ENCODE measurements around the gene HDLBP. TPM values are rescaled to one million over a fixed set of nuclear protein-coding genes. Genes with fewer than 3 reads are reported as not detected.
"Not testable (repeated sequence)": the region's sequence is repeated elsewhere in the genome, so short reads cannot be mapped to it uniquely, and the experiment has no call there.

HDLBP gene
- total RNA-seq, 2 experiments from 2014 or later, result 259 to 348 TPM

DNA sequence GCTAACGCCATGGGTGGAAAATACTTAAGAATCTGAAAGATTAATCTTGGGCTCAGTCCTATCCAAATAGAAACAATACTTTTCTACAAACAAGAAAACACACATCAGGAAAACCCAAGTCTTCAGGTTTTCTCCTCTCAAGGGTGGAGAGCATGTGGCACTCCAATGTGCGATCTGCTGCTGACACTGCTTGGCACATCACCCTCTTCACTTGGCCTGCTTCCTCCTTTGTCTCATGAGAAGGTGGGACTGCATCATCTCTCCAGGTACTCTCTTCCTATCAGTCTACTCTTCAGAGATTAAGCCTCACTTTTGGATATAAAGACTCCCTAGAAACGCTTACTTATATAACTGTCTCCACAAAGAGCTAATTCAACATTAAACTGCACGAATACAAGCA is 26.4 kb downstream of the HDLBP start:
- Mint-ChIP-seq H3K9me3 (ENCODE audit: low read depth) (no peaks in the 10 kb centered on the region), H3K36me3 (ENCODE audit: low read depth) (peaks cover 13% of the 10 kb centered on the region), H3K4me1 (peaks cover 49% of the 10 kb centered on the region), H3K27ac (no peak overlapping the region), H3K27me3 (no peaks in the 10 kb centered on the region), H3K4me3 (no peak overlapping the region)
- no peak for DNase-seq
- no peak for ATAC-seq
- intact Hi-C loops (cut with DNase I, micrococcal nuclease), result no loop called here
- ChIA-PET CTCF (interaction anchor here (0.6 to 1.4 kb wide), 2 partner anchors 23 to 404 kb away, joined by 3 read pairs; no protein-coding TSS in a partner anchor), POLR2A (interaction anchor here (0.6 kb wide), 1 partner anchor 353 kb away, joined by 3 read pairs; no protein-coding TSS in a partner anchor)

DNA sequence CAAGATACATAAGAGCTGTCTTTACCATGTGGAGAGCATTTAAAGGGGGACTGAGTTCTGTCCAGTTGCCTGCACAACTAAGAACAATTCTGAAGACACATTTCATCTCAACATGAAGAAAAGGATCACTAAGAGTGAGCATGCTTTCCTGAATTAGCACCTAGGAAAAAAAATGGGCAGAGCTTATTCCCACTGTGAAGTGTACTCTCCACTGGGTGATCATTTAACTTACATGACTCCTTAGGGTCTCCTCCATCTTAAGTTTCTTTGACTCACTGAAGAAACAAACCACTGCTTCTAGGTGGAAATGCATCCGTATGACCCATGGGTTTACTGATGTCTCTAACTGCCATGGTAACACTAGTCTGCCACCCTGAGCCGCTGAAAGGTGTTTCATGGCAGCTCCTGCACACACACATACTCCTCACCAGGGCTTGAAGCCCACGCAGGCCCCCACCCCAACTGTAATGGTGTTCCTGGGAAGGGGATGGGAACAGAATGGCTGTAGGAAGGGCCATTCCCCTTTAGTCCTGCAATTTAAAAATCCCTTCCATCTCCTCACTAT is 27.1 kb downstream of the HDLBP start:
- Mint-ChIP-seq H3K27me3 (no peaks in the 10 kb centered on the region), H3K27ac (no peak overlapping the region), H3K4me1 (peaks cover 51% of the 10 kb centered on the region), H3K9me3 (ENCODE audit: low read depth) (no peaks in the 10 kb centered on the region), H3K4me3 (no peak overlapping the region), H3K36me3 (ENCODE audit: low read depth) (peaks cover 13% of the 10 kb centered on the region)
- POLR2A ChIA-PET, result interaction anchor here (0.6 kb wide), 1 partner anchor 354 kb away, joined by 3 read pairs; no protein-coding TSS in a partner anchor
- CTCF ChIA-PET, result interaction anchor here (1.6 kb wide), 1 partner anchor 30 kb away, joined by 4 read pairs; no protein-coding TSS in a partner anchor
- peak; percentile 16 for ATAC-seq
- intact Hi-C loops (cut with DNase I, micrococcal nuclease), result no loop called here
- no peak for DNase-seq

DNA sequence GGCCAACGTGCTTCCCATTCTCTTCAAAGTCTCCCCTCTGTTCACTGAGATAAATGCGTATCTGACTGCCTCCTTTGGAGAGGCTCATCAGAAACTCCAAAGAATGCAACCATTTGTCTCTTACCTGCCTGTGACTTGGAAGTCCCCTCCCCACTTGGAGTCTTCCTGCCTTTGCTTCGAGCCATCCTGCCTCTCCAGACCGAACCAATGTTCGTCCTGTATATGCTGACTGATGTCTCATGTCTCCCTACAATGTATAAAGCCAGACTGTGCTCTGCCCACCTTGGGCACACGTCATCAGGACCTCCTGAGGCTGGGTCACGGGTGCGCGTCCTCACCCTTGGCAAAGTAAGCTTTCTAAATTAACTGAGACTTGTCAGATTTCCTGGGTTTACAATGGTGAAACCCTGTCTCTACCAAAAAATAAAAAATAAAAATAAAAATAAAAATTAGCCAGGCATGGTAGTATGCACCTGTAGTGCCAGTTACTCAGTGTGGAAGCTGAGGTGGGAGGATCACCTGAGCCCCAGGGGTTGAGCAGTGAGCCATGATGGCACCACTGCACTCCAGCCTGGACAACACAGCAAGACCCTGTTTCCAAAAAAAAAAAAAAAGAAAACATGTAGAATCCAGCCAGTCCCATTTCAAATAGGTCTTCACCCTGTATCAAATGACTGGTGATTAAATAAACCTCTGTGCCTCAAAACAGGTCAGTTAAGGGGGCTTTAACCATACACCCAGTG is 29.0 kb downstream of the HDLBP start:
- intact Hi-C loops (cut with DNase I, micrococcal nuclease), result no loop called here
- CTCF ChIA-PET, result no interaction called here
- no peaks in the 10 kb centered on the region for H3K27me3 Mint-ChIP-seq
- no peaks in the 10 kb centered on the region for H3K9me3 Mint-ChIP-seq (ENCODE audit: low read depth)
- POLR2A ChIA-PET, result no interaction called here
- ATAC-seq (no peak), DNase-seq (no peak)
- peaks cover 13% of the 10 kb centered on the region for H3K36me3 Mint-ChIP-seq (ENCODE audit: low read depth)
- H3K4me3 Mint-ChIP-seq, result no peak overlapping the region
- no peak overlapping the region for H3K27ac Mint-ChIP-seq
- H3K4me1 Mint-ChIP-seq, result peaks cover 46% of the 10 kb centered on the region

GRCh38 chr2:241285596-241285995 is 29.9 kb downstream of the HDLBP start:
- intact Hi-C loops (cut with DNase I, micrococcal nuclease), result no loop called here
- Mint-ChIP-seq H3K27me3 (no peaks in the 10 kb centered on the region), H3K4me3 (no peak overlapping the region), H3K4me1 (peaks cover 39% of the 10 kb centered on the region), H3K36me3 (ENCODE audit: low read depth) (peaks cover 13% of the 10 kb centered on the region), H3K27ac (no peak overlapping the region), H3K9me3 (ENCODE audit: low read depth) (no peaks in the 10 kb centered on the region)
- ATAC-seq, result no peak
- ChIA-PET POLR2A (no interaction called here), CTCF (interaction anchor here (0.6 kb wide), 1 partner anchor 417 kb away, joined by 3 read pairs; no protein-coding TSS in a partner anchor)
- no peak for DNase-seq

DNA sequence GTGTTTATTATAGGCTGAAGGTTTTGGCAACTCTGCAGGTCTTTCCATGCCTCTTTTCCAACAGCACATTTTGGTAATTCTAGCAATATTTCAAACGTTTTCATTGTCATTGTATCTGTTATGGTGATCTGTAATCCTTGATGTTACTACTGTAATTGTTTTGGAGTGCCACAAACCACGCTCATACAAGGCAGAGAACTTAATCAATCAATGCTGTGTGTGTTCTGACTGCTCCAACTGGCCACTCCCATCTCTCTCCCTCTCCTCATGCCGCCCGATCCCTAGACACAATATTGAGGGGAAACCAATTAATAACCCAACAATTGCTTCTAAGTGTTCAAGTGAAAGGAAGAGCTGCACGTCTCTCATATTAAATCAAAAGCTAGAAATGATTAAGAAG is 32.9 kb downstream of the HDLBP start:
- POLR2A ChIA-PET, result interaction anchor here (0.6 to 0.7 kb wide), 2 partner anchors 10 to 202 kb away, joined by 7 to 10 read pairs; no protein-coding TSS in a partner anchor
- Mint-ChIP-seq H3K27ac (no peak overlapping the region), H3K36me3 (ENCODE audit: low read depth) (peaks cover 11% of the 10 kb centered on the region), H3K4me1 (peaks cover 27% of the 10 kb centered on the region), H3K9me3 (ENCODE audit: low read depth) (no peaks in the 10 kb centered on the region), H3K27me3 (no peaks in the 10 kb centered on the region), H3K4me3 (no peak overlapping the region)
- intact Hi-C loops (cut with DNase I, micrococcal nuclease), result no loop called here
- ATAC-seq (no peak), DNase-seq (no peak)
- CTCF ChIA-PET, result interaction anchor here (0.6 kb wide), 1 partner anchor 15 kb away, joined by 3 read pairs; no protein-coding TSS in a partner anchor

GRCh38 chr2:241280291-241280690 is 35.2 kb downstream of the HDLBP start:
- H3K4me1 Mint-ChIP-seq, result peaks cover 27% of the 10 kb centered on the region
- ChIA-PET CTCF (interaction anchor here (1.0 kb wide), 1 partner anchor 78 kb away, joined by 3 read pairs; no protein-coding TSS in a partner anchor), POLR2A (no interaction called here)
- intact Hi-C loops (cut with DNase I, micrococcal nuclease), result no loop called here
- no peaks in the 10 kb centered on the region for H3K27me3 Mint-ChIP-seq
- peaks cover 6% of the 10 kb centered on the region for H3K9me3 Mint-ChIP-seq (ENCODE audit: low read depth)
- ATAC-seq, result no peak
- DNase-seq, result no peak
- no peak overlapping the region for H3K4me3 Mint-ChIP-seq
- no peak overlapping the region for H3K27ac Mint-ChIP-seq
- peaks cover 24% of the 10 kb centered on the region for H3K36me3 Mint-ChIP-seq (ENCODE audit: low read depth)

- Mint-ChIP-seq H3K27ac (no peak overlapping the region), H3K9me3 (ENCODE audit: low read depth) (peaks cover 9% of the 10 kb centered on the region), H3K4me3 (no peak overlapping the region), H3K36me3 (ENCODE audit: low read depth) (peaks cover 27% of the 10 kb centered on the region), H3K4me1 (peaks cover 27% of the 10 kb centered on the region), H3K27me3 (no peaks in the 10 kb centered on the region)
- intact Hi-C loops (cut with DNase I, micrococcal nuclease), result no loop called here
- DNase-seq (no peak), ATAC-seq (no peak)
- POLR2A ChIA-PET, result no interaction called here
- CTCF ChIA-PET, result no interaction called here
These were observed 35.6 kb downstream of the HDLBP start for GRCh38 chr2:241279828-241280227.

- ChIA-PET POLR2A (no interaction called here), CTCF (no interaction called here)
- peaks cover 9% of the 10 kb centered on the region for H3K9me3 Mint-ChIP-seq (ENCODE audit: low read depth)
- peaks cover 27% of the 10 kb centered on the region for H3K4me1 Mint-ChIP-seq
- DNase-seq (no peak), ATAC-seq (no peak)
- H3K27me3 Mint-ChIP-seq, result no peaks in the 10 kb centered on the region
- H3K4me3 Mint-ChIP-seq, result no peak overlapping the region
- no peak overlapping the region for H3K27ac Mint-ChIP-seq
- peaks cover 28% of the 10 kb centered on the region for H3K36me3 Mint-ChIP-seq (ENCODE audit: low read depth)
- intact Hi-C loops (cut with DNase I, micrococcal nuclease), result no loop called here
These were observed 36.1 kb downstream of the HDLBP start for GRCh38 chr2:241279413-241279812.

DNA sequence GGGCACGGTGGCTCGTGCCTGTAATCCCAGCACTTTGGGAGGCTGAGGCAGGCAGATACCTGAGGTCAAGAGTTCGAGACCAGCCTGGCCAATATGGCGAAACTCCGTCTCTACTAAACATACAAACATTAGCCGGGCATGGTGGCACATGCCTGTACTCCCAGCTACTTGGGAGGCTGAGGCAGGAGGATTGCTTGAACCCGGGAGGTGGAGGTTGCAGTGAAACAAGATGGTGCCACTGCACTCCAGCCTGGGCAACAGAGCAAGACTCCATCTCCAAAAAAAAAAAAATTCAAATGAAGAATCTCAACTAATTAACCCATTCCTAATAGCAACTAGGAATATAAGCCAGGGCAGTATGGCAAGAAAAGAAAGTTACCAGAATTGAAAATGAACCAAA is 37.2 kb downstream of the HDLBP start:
- CTCF ChIA-PET; H3K27ac Mint-ChIP-seq; H3K9me3 Mint-ChIP-seq (ENCODE audit: low read depth); H3K27me3 Mint-ChIP-seq; ATAC-seq; DNase-seq; intact Hi-C loops (cut with DNase I, micrococcal nuclease); H3K4me3 Mint-ChIP-seq; POLR2A ChIA-PET: not testable (repeated sequence)
- H3K4me1 Mint-ChIP-seq, result peaks cover 31% of the 10 kb centered on the region
- H3K36me3 Mint-ChIP-seq (ENCODE audit: low read depth), result peaks cover 30% of the 10 kb centered on the region

GRCh38 chr2:241275910-241276309 is 39.6 kb downstream of the HDLBP start:
- H3K9me3 Mint-ChIP-seq (ENCODE audit: low read depth), result peaks cover 9% of the 10 kb centered on the region
- no peaks in the 10 kb centered on the region for H3K27me3 Mint-ChIP-seq
- no peak overlapping the region for H3K27ac Mint-ChIP-seq
- ChIA-PET CTCF (interaction anchor here (1.2 kb wide), 1 partner anchor 135 kb away, joined by 3 read pairs; no protein-coding TSS in a partner anchor), POLR2A (no interaction called here)
- peaks cover 38% of the 10 kb centered on the region for H3K4me1 Mint-ChIP-seq
- no peak overlapping the region for H3K4me3 Mint-ChIP-seq
- intact Hi-C loops (cut with DNase I, micrococcal nuclease), result no loop called here
- DNase-seq (no peak), ATAC-seq (no peak)
- peaks cover 32% of the 10 kb centered on the region for H3K36me3 Mint-ChIP-seq (ENCODE audit: low read depth)

DNA sequence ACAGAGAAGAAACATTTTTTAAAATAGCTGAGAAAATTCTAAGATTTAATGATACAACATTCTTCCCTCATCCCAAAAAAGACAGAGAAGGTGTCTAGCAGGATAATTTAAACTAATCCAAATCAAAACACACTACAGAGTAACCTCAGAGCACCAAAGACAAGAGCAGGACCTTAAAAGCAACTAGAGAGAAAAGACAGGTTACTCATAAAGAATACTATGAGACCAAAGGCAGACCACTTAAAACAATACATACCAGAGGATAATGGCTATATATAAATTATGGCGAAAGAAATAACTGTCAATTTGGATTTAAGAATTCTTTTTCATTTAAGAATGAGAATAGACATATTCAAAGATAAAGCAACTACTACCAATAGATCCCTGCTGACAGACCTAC is 40.0 kb downstream of the HDLBP start:
- Mint-ChIP-seq H3K27me3 (no peaks in the 10 kb centered on the region), H3K9me3 (ENCODE audit: low read depth) (peaks cover 9% of the 10 kb centered on the region), H3K27ac (no peak overlapping the region), H3K4me1 (peaks cover 40% of the 10 kb centered on the region), H3K36me3 (ENCODE audit: low read depth) (peaks cover 32% of the 10 kb centered on the region), H3K4me3 (no peak overlapping the region)
- POLR2A ChIA-PET, result no interaction called here
- ATAC-seq (no peak), DNase-seq (no peak)
- intact Hi-C loops (cut with DNase I, micrococcal nuclease), result no loop called here
- CTCF ChIA-PET, result no interaction called here

- ATAC-seq (no peak), DNase-seq (no peak)
- H3K36me3 Mint-ChIP-seq (ENCODE audit: low read depth), result peaks cover 34% of the 10 kb centered on the region
- peaks cover 9% of the 10 kb centered on the region for H3K9me3 Mint-ChIP-seq (ENCODE audit: low read depth)
- intact Hi-C loops (cut with DNase I, micrococcal nuclease), result loop anchor here in 1 of 2 experiments (5.0 kb wide), 1 partner anchor 43 kb away; the partner anchor contains the start of genes HDLBP and SEPTIN2
- H3K27me3 Mint-ChIP-seq, result no peaks in the 10 kb centered on the region
- H3K27ac Mint-ChIP-seq, result no peak overlapping the region
- H3K4me3 Mint-ChIP-seq, result no peak overlapping the region
- CTCF ChIA-PET, result interaction anchor here (0.6 kb wide), 1 partner anchor 19 kb away, joined by 3 read pairs; no protein-coding TSS in a partner anchor
- POLR2A ChIA-PET, result no interaction called here
- peaks cover 44% of the 10 kb centered on the region for H3K4me1 Mint-ChIP-seq
These were observed 41.3 kb downstream of the HDLBP start for GRCh38 chr2:241274127-241274526.
